ENCODE measurements around the gene ARMC12.

ARMC12 gene

DNA sequence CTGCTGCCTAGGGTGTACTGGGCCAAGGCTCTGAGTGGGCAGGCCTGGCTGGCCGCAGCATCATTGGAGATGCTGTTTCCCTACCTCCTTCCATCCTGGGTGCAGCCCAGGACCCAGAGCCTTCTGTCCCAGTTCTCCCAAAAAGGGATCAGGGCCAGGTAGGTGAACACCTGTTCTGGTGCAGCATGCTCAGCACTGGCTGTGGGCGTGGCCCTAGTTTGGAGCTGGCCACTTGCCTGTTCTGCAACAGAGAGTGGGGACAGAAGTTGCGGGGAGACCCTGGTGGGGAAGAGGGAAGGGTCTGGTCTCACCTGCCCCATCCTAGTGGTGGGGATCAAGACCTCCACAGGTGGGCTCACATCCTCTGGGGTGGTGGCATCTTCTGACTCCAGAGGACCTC, 1.4 kb upstream of the ARMC12 start:
- no peak for DNase-seq (ENCODE audit: low spot score)

GRCh38 chr6:35736253-35736894, 458 bp upstream of the ARMC12 start:
- DNase-seq (ENCODE audit: low spot score), result peak; percentile 73

GRCh38 chr6:35737413-35738211, 780 bp downstream of the ARMC12 start:
- DNase-seq (ENCODE audit: low spot score), result peak; percentile 85

DNA sequence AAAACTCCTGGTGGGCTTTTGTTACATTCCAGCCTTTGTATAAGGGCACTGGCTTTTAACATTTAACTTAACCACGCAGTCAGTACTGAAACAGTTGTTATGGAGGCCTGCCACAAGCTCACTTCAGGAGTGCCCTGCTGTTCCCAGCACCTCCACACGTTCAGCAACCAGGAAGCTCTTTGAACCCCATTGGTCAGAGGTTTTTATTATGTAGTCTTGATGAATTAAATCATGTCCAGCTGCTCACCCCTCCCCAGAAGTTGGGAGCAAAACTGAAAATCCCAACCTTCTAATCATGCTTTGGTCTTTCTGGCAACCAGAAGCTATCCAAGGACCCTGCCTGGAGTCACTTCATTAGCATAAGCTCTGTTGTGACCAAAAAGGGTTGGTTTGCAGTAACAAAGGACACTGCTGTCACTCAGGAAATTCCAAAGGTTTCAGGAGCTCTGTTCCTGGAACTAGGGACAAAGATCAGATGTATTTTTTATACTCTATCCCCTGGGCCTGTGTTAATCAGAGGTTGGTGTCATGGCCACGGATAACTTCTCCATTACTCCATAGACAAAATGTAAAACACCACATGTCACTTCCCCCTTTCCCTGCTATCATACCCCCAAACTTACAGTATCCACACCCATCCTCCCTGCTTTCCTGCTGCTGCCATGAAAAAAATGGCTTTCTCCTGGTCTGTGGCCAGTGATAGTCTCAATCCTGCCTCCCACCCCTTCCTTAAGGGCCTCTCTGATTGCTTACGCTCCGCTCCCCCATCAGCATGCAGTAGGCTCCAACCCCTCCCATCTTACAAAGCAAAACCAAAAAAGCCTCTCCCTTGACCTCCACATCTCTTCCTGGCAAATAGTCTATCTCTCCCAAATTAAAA, 3.1 kb downstream of the ARMC12 start:
- no peak for DNase-seq (ENCODE audit: low spot score)

DNA sequence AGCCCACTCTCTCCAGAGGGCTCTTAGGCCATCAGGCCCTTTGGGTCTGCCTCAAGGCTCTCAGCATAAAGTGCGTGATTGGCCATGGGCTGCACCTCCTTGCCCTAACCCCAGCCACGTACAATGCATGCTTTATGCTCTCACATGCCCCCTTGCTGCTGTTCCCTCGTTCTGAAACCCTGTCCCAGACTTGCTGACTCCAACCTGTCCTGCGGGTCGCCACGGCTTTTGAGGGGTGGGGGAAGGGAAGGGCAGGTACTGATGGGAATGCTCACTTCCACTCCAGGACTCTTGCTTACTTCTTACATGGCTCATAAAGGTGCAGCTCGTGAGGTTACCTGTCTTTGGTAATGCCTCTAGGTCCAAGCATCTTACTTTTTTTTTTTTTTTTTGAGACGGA, 6.0 kb downstream of the ARMC12 start:
- no peak for DNase-seq (ENCODE audit: low spot score)

- DNase-seq (ENCODE audit: low spot score), result no peak
These were observed 8.7 kb downstream of the ARMC12 start for GRCh38 chr6:35745509-35745908.

- no peak for DNase-seq (ENCODE audit: low spot score)
These were observed 9.7 kb downstream of the ARMC12 start for GRCh38 chr6:35746516-35746915.

DNA sequence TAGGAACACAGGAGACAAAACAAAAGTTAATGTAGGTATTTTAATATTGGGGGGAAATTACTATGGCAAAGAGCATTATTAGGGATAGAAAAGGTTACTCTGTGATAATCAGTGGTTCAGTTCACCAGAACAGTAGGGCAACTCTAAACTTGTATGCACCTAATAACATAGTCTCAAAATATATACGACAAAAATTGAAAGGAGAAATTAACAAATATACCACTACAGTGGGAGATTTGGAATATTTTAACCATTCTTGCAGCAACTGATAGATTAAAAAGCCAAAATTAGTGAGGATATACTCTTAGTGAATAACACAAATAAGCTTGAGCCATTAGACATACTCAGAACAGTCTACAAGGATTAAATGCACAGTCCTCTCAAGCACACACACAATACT, 11.0 kb downstream of the ARMC12 start:
- no peak for DNase-seq (ENCODE audit: low spot score)

GRCh38 chr6:35750557-35750956, 13.7 kb downstream of the ARMC12 start:
- DNase-seq (ENCODE audit: low spot score), result no peak

GRCh38 chr6:35751594-35751993, 14.8 kb downstream of the ARMC12 start:
- DNase-seq (ENCODE audit: low spot score), result no peak

- no peak for DNase-seq (ENCODE audit: low spot score)
These were observed 15.5 kb downstream of the ARMC12 start for GRCh38 chr6:35752330-35752729.

DNA sequence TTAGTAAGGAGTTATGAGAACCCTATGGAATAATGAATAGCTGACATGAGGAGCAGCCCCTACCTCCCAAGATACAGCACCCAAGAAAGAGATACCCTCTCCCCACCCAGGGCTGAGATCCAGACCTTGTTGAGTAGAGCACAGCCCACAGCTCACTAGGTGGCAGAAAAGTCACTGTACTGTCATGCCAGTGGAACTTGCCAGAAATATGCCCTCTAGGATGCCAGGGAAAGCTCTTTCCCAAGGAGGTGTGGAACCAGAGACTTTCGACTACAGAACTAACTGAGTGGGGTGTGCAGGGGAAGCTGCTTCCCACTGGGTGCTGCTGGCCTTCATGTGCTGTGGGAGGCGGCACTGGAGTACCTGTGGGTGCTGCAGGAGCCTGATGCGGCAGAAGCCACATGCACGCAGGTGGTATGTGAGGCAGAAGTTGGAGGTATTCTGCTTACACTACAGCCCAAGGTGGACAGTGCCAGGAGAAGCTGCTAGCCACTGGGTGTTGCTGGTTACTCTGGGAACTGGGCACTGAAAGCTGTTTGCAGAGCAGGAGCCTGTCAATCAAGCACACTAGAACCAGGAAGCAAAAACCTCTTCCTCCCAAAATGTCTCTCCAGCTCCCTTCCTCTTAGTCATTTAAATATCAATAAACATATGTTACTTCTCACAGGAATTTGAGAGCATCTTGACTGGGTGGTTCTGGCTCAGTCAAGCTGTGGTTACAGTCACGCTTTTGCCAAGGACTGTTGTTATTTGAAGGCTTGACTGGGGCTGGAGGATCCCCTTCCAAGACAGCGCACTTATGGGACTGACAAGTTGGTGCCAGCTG, 17.8 kb downstream of the ARMC12 start:
- DNase-seq (ENCODE audit: low spot score), result no peak

- DNase-seq (ENCODE audit: low spot score), result no peak
These were observed 18.6 kb downstream of the ARMC12 start for GRCh38 chr6:35755278-35755924.

DNA sequence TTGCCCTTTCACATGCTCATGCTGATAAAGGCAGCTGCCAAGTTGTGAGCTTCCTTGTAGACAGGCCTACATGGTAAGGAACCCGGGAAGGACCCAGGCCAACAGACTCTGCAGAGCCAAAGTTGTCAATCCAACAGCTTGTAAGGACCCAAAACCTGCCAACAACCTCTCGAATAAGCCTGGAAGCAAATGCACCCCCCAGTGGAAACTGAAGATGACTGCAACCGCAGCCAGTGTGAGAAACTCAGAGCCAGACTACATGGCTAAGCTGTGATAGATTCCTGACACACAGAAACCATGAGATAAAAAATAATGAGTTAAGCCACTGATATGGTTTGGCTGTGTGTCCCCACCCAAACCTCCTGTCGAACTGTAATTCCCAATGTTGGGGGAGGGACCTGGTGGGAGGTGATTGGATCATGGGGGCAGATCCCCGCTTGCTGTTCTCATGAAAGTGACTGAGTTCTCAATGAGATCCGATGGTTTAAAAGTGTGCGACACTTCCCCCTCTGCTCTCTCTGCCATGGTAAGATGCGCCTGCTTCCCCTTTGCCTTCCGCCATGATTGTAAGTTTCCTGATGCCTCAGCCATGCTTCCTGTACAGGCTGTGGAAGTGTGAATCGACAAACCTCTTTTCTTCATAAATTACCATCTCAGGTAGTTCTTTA, 20.8 kb downstream of the ARMC12 start:
- peak; percentile 60 for DNase-seq (ENCODE audit: low spot score)

DNA sequence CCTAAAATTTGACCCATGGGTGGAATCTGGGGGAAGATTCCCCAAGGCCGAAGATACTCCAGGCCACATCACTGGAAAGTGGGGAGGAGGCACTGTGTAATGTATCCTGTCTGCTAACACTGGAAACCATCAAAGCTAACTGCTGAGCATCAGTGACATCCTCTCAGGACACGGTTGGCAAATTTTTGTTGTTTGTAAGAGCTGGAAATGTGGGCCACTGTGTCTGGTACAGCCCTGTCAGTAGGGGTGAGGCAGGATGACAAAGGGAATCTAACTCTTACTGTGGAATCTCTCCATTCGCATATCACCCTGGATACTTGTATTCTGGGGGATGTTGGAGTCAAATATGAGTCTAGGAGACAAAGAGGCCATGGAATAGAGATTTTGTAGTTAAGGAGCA, 22.6 kb downstream of the ARMC12 start:
- no peak for DNase-seq (ENCODE audit: low spot score)

- DNase-seq (ENCODE audit: low spot score), result no peak
These were observed 28.9 kb downstream of the ARMC12 start for GRCh38 chr6:35765739-35766138.

- no peak for DNase-seq (ENCODE audit: low spot score)
These were observed 32.4 kb downstream of the ARMC12 start for GRCh38 chr6:35769211-35769610.

GRCh38 chr6:35771343-35771627, 34.5 kb downstream of the ARMC12 start:
- no peak for DNase-seq (ENCODE audit: low spot score)

- no peak for DNase-seq (ENCODE audit: low spot score)
These were observed 37.4 kb downstream of the ARMC12 start for GRCh38 chr6:35774116-35774794.

- DNase-seq (ENCODE audit: low spot score), result no peak
These were observed 38.2 kb downstream of the ARMC12 start for GRCh38 chr6:35775031-35775430.
